Measurements from ENCODE around the gene TMCC1. TPM values are rescaled to one million over a fixed set of nuclear protein-coding genes. Genes with fewer than 3 reads are reported as not detected.

TMCC1 gene
- total RNA-seq, 2 experiments from 2014 or later = 33.3 to 33.8 TPM

DNA sequence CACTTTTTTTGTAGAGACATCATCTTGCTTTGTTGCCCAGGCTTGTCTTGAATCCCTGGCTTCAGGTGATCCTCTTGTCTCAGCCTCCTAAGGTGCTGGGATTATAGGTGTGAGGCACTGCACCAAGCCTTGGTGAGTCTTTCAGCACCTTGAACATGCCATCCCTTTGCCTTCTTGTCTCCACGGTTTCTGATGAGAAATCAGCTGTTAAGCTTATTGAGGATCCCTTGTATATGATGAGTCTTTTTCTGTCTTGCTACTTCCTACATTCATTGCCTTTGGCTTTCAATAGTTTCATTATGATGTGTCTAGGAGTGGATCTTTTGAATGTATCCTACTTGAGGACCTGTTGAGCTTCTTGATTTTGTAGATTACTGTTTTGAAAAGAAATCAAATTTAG lies 35.9 kb upstream of the TMCC1 start:
- Histone ChIP-seq H3K36me3 (ENCODE audit: insufficient read depth, low read length) (no peaks in the 10 kb centered on the region), H3K4me3 (ENCODE audit: low read length) (no peak overlapping the region), H3K4me1 (ENCODE audit: insufficient read depth, low read length) (peaks cover 3% of the 10 kb centered on the region), H3K9me3 (ENCODE audit: control insufficient read depth in 1 of 2, insufficient read depth in 1 of 2, low read length in 2 of 2) (peaks cover 8 to 10% of the 10 kb centered on the region in 2 experiments), H3K27me3 (ENCODE audit: control insufficient read depth in 1 of 2, insufficient read depth in 2 of 2, low read length in 2 of 2) (peaks cover 3% of the 10 kb centered on the region in 2 experiments), H3K27ac (ENCODE audit: low read depth in 1 of 2, low read length in 2 of 2) (no peak overlapping the region)
- Mint-ChIP-seq H3K36me3 (ENCODE audit: low read depth) (peaks cover 9% of the 10 kb centered on the region), H3K4me1 (ENCODE audit: low read depth) (peaks cover 2% of the 10 kb centered on the region), H3K27ac (no peak overlapping the region), H3K27me3 (peaks cover 17% of the 10 kb centered on the region), H3K9me3 (peaks cover 11% of the 10 kb centered on the region), H3K4me3 (no peak overlapping the region)
- DNase-seq (no peak), ATAC-seq (ENCODE audit: poor library complexity) (no peak)
- ChIA-PET CTCF (no interaction called here), POLR2A (no interaction called here)
- intact Hi-C loops (cut with DNase I, micrococcal nuclease) = no loop called here
- TF ChIP-seq, protein P1, sequence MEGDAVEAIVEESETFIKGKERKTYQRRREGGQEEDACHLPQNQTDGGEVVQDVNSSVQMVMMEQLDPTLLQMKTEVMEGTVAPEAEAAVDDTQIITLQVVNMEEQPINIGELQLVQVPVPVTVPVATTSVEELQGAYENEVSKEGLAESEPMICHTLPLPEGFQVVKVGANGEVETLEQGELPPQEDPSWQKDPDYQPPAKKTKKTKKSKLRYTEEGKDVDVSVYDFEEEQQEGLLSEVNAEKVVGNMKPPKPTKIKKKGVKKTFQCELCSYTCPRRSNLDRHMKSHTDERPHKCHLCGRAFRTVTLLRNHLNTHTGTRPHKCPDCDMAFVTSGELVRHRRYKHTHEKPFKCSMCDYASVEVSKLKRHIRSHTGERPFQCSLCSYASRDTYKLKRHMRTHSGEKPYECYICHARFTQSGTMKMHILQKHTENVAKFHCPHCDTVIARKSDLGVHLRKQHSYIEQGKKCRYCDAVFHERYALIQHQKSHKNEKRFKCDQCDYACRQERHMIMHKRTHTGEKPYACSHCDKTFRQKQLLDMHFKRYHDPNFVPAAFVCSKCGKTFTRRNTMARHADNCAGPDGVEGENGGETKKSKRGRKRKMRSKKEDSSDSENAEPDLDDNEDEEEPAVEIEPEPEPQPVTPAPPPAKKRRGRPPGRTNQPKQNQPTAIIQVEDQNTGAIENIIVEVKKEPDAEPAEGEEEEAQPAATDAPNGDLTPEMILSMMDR (IDR thresholded peaks at IDR 0.05) = no peak

- H3K27ac ChIP-seq (ENCODE audit: low read depth in 1 of 2, low read length in 2 of 2) = no peak overlapping the region
- H3K27me3 ChIP-seq (ENCODE audit: control insufficient read depth in 1 of 2, insufficient read depth in 2 of 2, low read length in 2 of 2) = peaks cover 3 to 4% of the 10 kb centered on the region in 2 experiments
- H3K4me3 ChIP-seq (ENCODE audit: low read length) = no peak overlapping the region
- Mint-ChIP-seq H3K27me3 (peaks cover 15% of the 10 kb centered on the region), H3K9me3 (peaks cover 17% of the 10 kb centered on the region), H3K4me1 (ENCODE audit: low read depth) (no peaks in the 10 kb centered on the region), H3K27ac (no peak overlapping the region), H3K4me3 (no peak overlapping the region), H3K36me3 (ENCODE audit: low read depth) (peaks cover 9% of the 10 kb centered on the region)
- ChIA-PET POLR2A (no interaction called here), CTCF (no interaction called here)
- intact Hi-C loops (cut with DNase I, micrococcal nuclease) = no loop called here
- H3K4me1 ChIP-seq (ENCODE audit: insufficient read depth, low read length) = no peaks in the 10 kb centered on the region
- DNase-seq (no peak), ATAC-seq (ENCODE audit: poor library complexity) (no peak)
- TF ChIP-seq, protein P1 (IDR thresholded peaks at IDR 0.05) = no peak
- H3K36me3 ChIP-seq (ENCODE audit: insufficient read depth, low read length) = no peaks in the 10 kb centered on the region
- peaks cover 8 to 10% of the 10 kb centered on the region in 2 experiments for H3K9me3 ChIP-seq (ENCODE audit: control insufficient read depth in 1 of 2, insufficient read depth in 1 of 2, low read length in 2 of 2)
Observed at GRCh38 chr3:129927072-129927471, 33.6 kb upstream of the TMCC1 start.

DNA sequence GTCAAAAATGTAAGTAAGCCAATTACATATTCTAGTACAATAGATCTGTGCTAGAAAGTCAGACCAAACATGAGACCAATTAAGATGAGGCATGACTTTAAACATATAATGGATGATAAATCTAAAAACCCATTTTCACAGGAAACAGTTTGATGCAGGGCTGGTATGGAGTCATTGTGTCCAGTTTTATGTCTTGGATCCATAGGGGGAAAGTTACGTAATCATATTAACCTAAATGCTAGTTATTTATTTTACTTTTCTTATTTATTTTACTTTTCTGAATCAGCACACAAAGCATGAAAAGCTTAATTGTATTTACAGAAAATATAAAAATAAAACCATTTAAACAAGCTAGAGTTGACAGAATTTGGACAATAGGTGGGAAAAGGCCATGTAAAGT lies 26.3 kb upstream of the TMCC1 start:
- ATAC-seq (ENCODE audit: poor library complexity) = no peak
- CTCF ChIA-PET = no interaction called here

More for the DNA sequence above, 26.3 kb upstream of the TMCC1 start:
- no peak for DNase-seq
- Histone ChIP-seq H3K27ac (ENCODE audit: low read depth in 1 of 2, low read length in 2 of 2) (no peak overlapping the region), H3K36me3 (ENCODE audit: insufficient read depth, low read length) (no peaks in the 10 kb centered on the region), H3K4me3 (ENCODE audit: low read length) (no peak overlapping the region), H3K9me3 (ENCODE audit: control insufficient read depth in 1 of 2, insufficient read depth in 1 of 2, low read length in 2 of 2) (peaks cover 31 to 49% of the 10 kb centered on the region in 2 experiments), H3K27me3 (ENCODE audit: control insufficient read depth in 1 of 2, insufficient read depth in 2 of 2, low read length in 2 of 2) (peaks cover 0 to 4% of the 10 kb centered on the region in 2 experiments), H3K4me1 (ENCODE audit: insufficient read depth, low read length) (no peaks in the 10 kb centered on the region)
- H3K36me3 Mint-ChIP-seq (ENCODE audit: low read depth) = peaks cover 3% of the 10 kb centered on the region
- TF ChIP-seq, protein P1 (IDR thresholded peaks at IDR 0.05) = no peak
- H3K4me1 Mint-ChIP-seq (ENCODE audit: low read depth) = no peaks in the 10 kb centered on the region
- POLR2A ChIA-PET = no interaction called here
- no peak overlapping the region for H3K27ac Mint-ChIP-seq
- H3K27me3 Mint-ChIP-seq = peaks cover 3% of the 10 kb centered on the region
- intact Hi-C loops (cut with DNase I, micrococcal nuclease) = no loop called here
- no peak overlapping the region for H3K4me3 Mint-ChIP-seq
- peaks cover 9% of the 10 kb centered on the region for H3K9me3 Mint-ChIP-seq
